B cell (primary cell): ENCODE results near the gene GMEB2.

Source experiments
- EZH2 ChIP-seq: IDR thresholded peaks from 2 replicates; pipeline ENCODE4 v1.6.1; 2012; ENCODE audit warnings: borderline replicate concordance, low read depth, mild to moderate bottlenecking, moderate library complexity, low read length; ENCODE audit not compliant: insufficient read depth, poor library complexity, severe bottlenecking
- TF ChIP-seq, protein P1 (sequence below): fragments of 200-600 bp; IDR thresholded peaks from one replicate; pipeline ENCODE4 v1.8.0; 2022; ENCODE audit warnings: antibody characterized with exemption, mild to moderate bottlenecking

DNA sequence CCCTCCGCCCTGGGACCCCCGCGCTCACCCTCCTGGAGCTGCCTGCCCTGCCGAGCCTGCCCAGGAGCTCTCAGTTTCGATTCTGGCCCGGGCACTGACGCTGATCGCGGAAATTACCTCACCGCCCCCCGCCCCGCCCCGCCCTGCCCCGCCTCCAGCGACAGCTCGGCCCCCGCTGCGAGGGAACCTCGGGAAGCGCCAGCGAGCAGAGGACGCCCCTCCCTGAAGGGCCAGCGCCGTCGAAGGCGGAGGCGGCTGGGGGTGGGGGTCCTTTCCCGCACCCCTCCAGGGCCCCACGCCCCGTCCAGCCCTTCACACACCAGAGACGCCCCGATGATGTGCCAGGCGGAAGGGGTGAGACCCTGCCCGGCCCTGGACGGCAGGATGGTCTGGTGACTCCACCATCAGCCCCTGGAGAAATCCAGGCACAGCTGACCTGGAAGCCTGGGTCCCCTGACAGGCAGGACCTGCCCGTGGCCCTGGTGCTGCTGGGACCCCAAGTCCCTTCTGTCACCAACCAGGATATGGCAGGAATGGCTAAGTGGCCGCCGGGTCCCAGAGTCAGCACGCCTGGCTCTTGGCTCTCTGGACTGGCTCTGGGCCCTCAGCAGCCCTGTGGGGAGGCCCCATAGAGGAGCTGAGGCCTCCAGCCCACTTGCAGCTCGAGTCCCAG is 52.6 kb downstream of the GMEB2 start, which contains the start of gene HELZ2:
- TF ChIP-seq, protein P1, sequence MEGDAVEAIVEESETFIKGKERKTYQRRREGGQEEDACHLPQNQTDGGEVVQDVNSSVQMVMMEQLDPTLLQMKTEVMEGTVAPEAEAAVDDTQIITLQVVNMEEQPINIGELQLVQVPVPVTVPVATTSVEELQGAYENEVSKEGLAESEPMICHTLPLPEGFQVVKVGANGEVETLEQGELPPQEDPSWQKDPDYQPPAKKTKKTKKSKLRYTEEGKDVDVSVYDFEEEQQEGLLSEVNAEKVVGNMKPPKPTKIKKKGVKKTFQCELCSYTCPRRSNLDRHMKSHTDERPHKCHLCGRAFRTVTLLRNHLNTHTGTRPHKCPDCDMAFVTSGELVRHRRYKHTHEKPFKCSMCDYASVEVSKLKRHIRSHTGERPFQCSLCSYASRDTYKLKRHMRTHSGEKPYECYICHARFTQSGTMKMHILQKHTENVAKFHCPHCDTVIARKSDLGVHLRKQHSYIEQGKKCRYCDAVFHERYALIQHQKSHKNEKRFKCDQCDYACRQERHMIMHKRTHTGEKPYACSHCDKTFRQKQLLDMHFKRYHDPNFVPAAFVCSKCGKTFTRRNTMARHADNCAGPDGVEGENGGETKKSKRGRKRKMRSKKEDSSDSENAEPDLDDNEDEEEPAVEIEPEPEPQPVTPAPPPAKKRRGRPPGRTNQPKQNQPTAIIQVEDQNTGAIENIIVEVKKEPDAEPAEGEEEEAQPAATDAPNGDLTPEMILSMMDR: no peak
- TF ChIP-seq EZH2: no peak
